Ishikawa (cell line): ENCODE results near the gene RNF8.

ENCODE experiments used
- CEBPB ChIP-seq: IDR thresholded peaks from 2 replicates; pipeline ENCODE4 v1.6.1; 2012
- CREB1 ChIP-seq: IDR thresholded peaks from 2 replicates; pipeline ENCODE4 v1.6.1; 2012; ENCODE audit warnings: low read depth
- EP300 ChIP-seq: IDR thresholded peaks from 2 replicates; pipeline ENCODE4 v1.6.1; 2012; ENCODE audit warnings: borderline replicate concordance
- RAD21 ChIP-seq: IDR thresholded peaks from 2 replicates; pipeline ENCODE4 v1.6.1; 2012; ENCODE audit warnings: low read depth
- REST ChIP-seq: IDR thresholded peaks from 2 replicates; pipeline ENCODE4 v1.6.1; 2012; ENCODE audit warnings: low read depth, mild to moderate bottlenecking
- TAF1 ChIP-seq: IDR thresholded peaks from 2 replicates; pipeline ENCODE4 v1.6.1; 2012; ENCODE audit warnings: low read depth, mild to moderate bottlenecking
- YY1 ChIP-seq: IDR thresholded peaks from 2 replicates; pipeline ENCODE4 v1.6.1; 2012; ENCODE audit warnings: low read depth
- ZBTB7A ChIP-seq: IDR thresholded peaks from 2 replicates; pipeline ENCODE4 v1.6.1; 2012; ENCODE audit warnings: low read depth
- TF ChIP-seq, protein P1 (sequence below): IDR thresholded peaks from 2 replicates; pipeline ENCODE4 v1.6.1; 2012

GRCh38 chr6:37319156-37319555 lies 34.6 kb upstream of the RNF8 start:
- TF ChIP-seq TAF1 (no peak), ZBTB7A (no peak), EP300 (no peak), YY1 (no peak), CREB1 (no peak), RAD21 (no peak), REST (no peak), CEBPB (no peak)
- TF ChIP-seq, protein P1, sequence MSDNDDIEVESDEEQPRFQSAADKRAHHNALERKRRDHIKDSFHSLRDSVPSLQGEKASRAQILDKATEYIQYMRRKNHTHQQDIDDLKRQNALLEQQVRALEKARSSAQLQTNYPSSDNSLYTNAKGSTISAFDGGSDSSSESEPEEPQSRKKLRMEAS = no peak
